GM12878 (cell line): ENCODE data around the gene GPR63.

Experiments used
- ATF2 ChIP-seq: IDR thresholded peaks from 2 replicates; pipeline ENCODE4 v1.6.1; 2012; ENCODE audit warnings: low read length, inconsistent platforms
- CTCF ChIP-seq, 3 experiments: IDR thresholded peaks in 2 of 3; conservative IDR thresholded peaks in 1 of 3; 2 replicates each; pipeline ENCODE4 v1.5.1; 2011; ENCODE audit warnings: low read depth in 3 of 3, low read length in 3 of 3, mild to moderate bottlenecking in 3 of 3, control low read depth in 2 of 3, moderate library complexity in 2 of 3, inconsistent platforms in 1 of 3, mixed read lengths in 1 of 3; ENCODE audit not compliant: control insufficient read depth in 2 of 3, insufficient read depth in 1 of 3; ENCODE audit errors: extremely low read depth in 1 of 3
- EP300 ChIP-seq, 2 experiments: fragments of 150-350 bp in 1 of 2; IDR thresholded peaks; 2 replicates each; pipeline ENCODE4 v1.6.1; 2011 to 2012; ENCODE audit warnings: low read depth in 2 of 2, low read length in 2 of 2, borderline replicate concordance in 1 of 2, improper control_type of control experiment in 1 of 2, inconsistent platforms in 1 of 2; ENCODE audit not compliant: control insufficient read depth in 1 of 2
- ESRRA ChIP-seq: IDR thresholded peaks from 2 replicates; pipeline ENCODE4 v1.6.1; 2012; ENCODE audit warnings: mild to moderate bottlenecking, low read length, improper control_type of control experiment
- EZH2 ChIP-seq: IDR thresholded peaks from 2 replicates; pipeline ENCODE4 v1.6.1; 2012; ENCODE audit warnings: low read depth, mild to moderate bottlenecking, control low read depth, inconsistent platforms, low read length, borderline replicate concordance; ENCODE audit not compliant: control insufficient read depth
- HDAC2 ChIP-seq: fragments of 200-600 bp; sonication (generic); IDR thresholded peaks from 2 replicates; pipeline ENCODE4 v1.6.1; 2017
- MEF2B ChIP-seq: fragments of 450-650 bp; IDR thresholded peaks from 2 replicates; pipeline ENCODE4 v1.6.1; 2018; ENCODE audit warnings: mild to moderate bottlenecking, moderate library complexity; ENCODE audit not compliant: partially characterized antibody, poor library complexity, severe bottlenecking
- NR2C1 ChIP-seq: fragments of 450-650 bp; IDR thresholded peaks from 2 replicates; pipeline ENCODE4 v1.6.1; 2017; ENCODE audit warnings: antibody characterized with exemption, mild to moderate bottlenecking, moderate library complexity
- POLR2AphosphoS5 ChIP-seq: IDR thresholded peaks from 2 replicates; pipeline ENCODE4 v1.6.1; 2011; ENCODE audit warnings: mild to moderate bottlenecking, low read length, inconsistent platforms
- SIN3A ChIP-seq: IDR thresholded peaks from 2 replicates; pipeline ENCODE4 v1.6.1; 2012; ENCODE audit warnings: low read depth, low read length, improper control_type of control experiment
- TBL1XR1 ChIP-seq: IDR thresholded peaks from 2 replicates; pipeline ENCODE4 v1.6.1; 2012; ENCODE audit warnings: low read depth, low read length, improper control_type of control experiment
- ZBED1 ChIP-seq: IDR thresholded peaks from 2 replicates; pipeline ENCODE4 v1.6.1; 2016; ENCODE audit warnings: borderline replicate concordance
- ZNF592 ChIP-seq: fragments of 450-650 bp; IDR thresholded peaks from 2 replicates; pipeline ENCODE4 v1.6.1; 2017; ENCODE audit warnings: mild to moderate bottlenecking, moderate library complexity

- TF ChIP-seq NR2C1 (no peak), EZH2 (no peak), ZBED1 (no peak), POLR2AphosphoS5 (no peak), HDAC2 (no peak), TBL1XR1 (no peak), ZNF592 (no peak), CTCF (IDR thresholded peaks at IDR 0.05 in 2 of 3, conservative IDR thresholded peaks at IDR 0.05 in 1 of 3; ENCODE audit: control insufficient read depth in 2 of 3, extremely low read depth in 1 of 3, insufficient read depth in 1 of 3, low read depth in 3 of 3, low read length in 3 of 3) (no peak), ESRRA (no peak), SIN3A (no peak), ATF2 (no peak), MEF2B (no peak), EP300 (IDR thresholded peaks at IDR 0.05; ENCODE audit: borderline replicate concordance in 1 of 2, control insufficient read depth in 1 of 2, low read depth in 2 of 2, low read length in 2 of 2) (no peak)
Observed at GRCh38 chr6:96787846-96788580, 49.3 kb downstream of the GPR63 start.
